Prostate gland (tissue), 2 donors: ENCODE data around the gene TEX29. TPM values are rescaled to one million over a fixed set of nuclear protein-coding genes. Genes with fewer than 3 reads are reported as not detected.

Experiments
- DNase-seq: peaks from one replicate; pipeline ENCODE4 v3.0.0-alpha.2; 2019; ENCODE audit warnings: low spot score
- H3K27ac ChIP-seq, 2 donors: fragments of 200-600 bp; sonication (generic); 2 replicates each; pipeline ENCODE4 v1.5.1; 2017 to 2019
- H3K27me3 ChIP-seq: fragments of 200-600 bp; sonication (generic); replicated peaks from 2 replicates; pipeline ENCODE4 v1.5.1; 2019; ENCODE audit not compliant: insufficient read depth
- H3K36me3 ChIP-seq, 2 donors: fragments of 200-600 bp; sonication (generic); 1 replicate in 1 of 2; 2 replicates in 1 of 2; pipeline versions ENCODE4 v1.5.1 to v1.8.1; 2017 to 2019
- H3K4me1 ChIP-seq: fragments of 200-600 bp; sonication (generic); replicated peaks from 2 replicates; pipeline ENCODE4 v1.5.1; 2019
- H3K4me3 ChIP-seq, 2 donors: fragments of 200-600 bp; sonication (generic); 2 replicates each; pipeline ENCODE4 v1.5.1; 2017 to 2019
- H3K9me3 ChIP-seq: fragments of 200-600 bp; sonication (generic); 2 replicates; pipeline ENCODE4 v1.5.1; 2017
- POLR2A ChIP-seq: fragments of 450-650 bp; IDR thresholded peaks from one replicate; pipeline ENCODE4 v1.6.1; 2016; ENCODE audit warnings: antibody characterized with exemption, mild to moderate bottlenecking
- POLR2AphosphoS5 ChIP-seq: sonication (generic); formaldehyde crosslinking; IDR thresholded peaks from one replicate; pipeline ENCODE4 v1.6.1; 2017; ENCODE audit warnings: antibody characterized with exemption
- WGBS: methylation state at CpG from one replicate; pipeline ENCODE4 v1.1.5; 2018; 5-methylcytosine and 5-hydroxymethylcytosine counted together
- intact Hi-C: fragments of 100-400 bp; cut with DNase I; formaldehyde crosslinking; loops from one replicate; pipeline ENCODE4 v1.14.2; 2022
- total RNA-seq, 2 donors: library from RNA; depleted of rRNA; stranded (reverse); fragments of >200 nt; gene quantifications; one replicate each; pipeline ENCODE4 v1.1.0, GENCODE V29; 2016
- TF ChIP-seq, protein P1 (sequence below), 4 experiments: fragments of 200-600 bp in 2 of 4; fragments of 450-650 bp in 2 of 4; sonication (generic) in 2 of 4; IDR thresholded peaks; 1 replicate in 3 of 4; 2 replicates in 1 of 4; pipeline ENCODE4 v1.5.1; 2016 to 2019; ENCODE audit warnings: antibody characterized with exemption in 4 of 4, mild to moderate bottlenecking in 2 of 4, moderate library complexity in 2 of 4

Gene TEX29
- total RNA-seq, 2 donors from 2014 or later, result 1.4 TPM; not detected in 1

- TF ChIP-seq POLR2AphosphoS5, result no peak
- TF ChIP-seq, protein P1, sequence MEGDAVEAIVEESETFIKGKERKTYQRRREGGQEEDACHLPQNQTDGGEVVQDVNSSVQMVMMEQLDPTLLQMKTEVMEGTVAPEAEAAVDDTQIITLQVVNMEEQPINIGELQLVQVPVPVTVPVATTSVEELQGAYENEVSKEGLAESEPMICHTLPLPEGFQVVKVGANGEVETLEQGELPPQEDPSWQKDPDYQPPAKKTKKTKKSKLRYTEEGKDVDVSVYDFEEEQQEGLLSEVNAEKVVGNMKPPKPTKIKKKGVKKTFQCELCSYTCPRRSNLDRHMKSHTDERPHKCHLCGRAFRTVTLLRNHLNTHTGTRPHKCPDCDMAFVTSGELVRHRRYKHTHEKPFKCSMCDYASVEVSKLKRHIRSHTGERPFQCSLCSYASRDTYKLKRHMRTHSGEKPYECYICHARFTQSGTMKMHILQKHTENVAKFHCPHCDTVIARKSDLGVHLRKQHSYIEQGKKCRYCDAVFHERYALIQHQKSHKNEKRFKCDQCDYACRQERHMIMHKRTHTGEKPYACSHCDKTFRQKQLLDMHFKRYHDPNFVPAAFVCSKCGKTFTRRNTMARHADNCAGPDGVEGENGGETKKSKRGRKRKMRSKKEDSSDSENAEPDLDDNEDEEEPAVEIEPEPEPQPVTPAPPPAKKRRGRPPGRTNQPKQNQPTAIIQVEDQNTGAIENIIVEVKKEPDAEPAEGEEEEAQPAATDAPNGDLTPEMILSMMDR (IDR thresholded peaks at IDR 0.05), result no peak
- 76% methylated on average over 12 of the region's 13 CpGs for WGBS
Observed at GRCh38 chr13:111318386-111318785, 2.1 kb upstream of the TEX29 start.

DNA sequence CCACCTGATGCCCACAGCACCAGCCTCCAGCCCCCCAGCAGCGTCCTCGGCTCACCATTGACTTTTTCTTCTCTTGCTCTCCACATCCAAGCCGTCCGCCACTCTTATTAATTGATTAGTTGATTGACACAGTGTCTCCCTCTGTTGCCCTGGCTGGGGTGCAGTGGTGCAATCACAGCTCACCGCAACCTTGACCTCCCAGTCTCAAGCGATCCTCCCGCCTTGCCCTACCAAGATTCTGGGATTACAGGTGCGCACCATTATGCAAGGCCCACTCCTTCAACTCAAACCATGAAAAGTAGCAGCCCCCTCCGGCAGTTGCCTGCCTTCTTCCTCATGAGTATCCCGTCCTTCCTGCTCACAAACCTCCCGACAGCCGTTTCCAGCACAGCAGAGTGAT is 921 bp upstream of the TEX29 start:
- TF ChIP-seq, protein P1 (IDR thresholded peaks at IDR 0.05), result no peak
- TF ChIP-seq POLR2A (no peak), POLR2AphosphoS5 (no peak)
- no peaks in the 10 kb centered on the region for H3K36me3 ChIP-seq
- 95% methylated on average over 12 of the region's 12 CpGs for WGBS
- H3K4me3 ChIP-seq, result no peak overlapping the region
- no peak for DNase-seq
- intact Hi-C loops, result no loop called here
- no peaks in the 10 kb centered on the region for H3K9me3 ChIP-seq
- no peak overlapping the region for H3K27ac ChIP-seq
- H3K4me1 ChIP-seq, result no peaks in the 10 kb centered on the region
- H3K27me3 ChIP-seq, result no peaks in the 10 kb centered on the region

More at GRCh38 chr13:111318386-111318785, 2.1 kb upstream of the TEX29 start:
- H3K9me3 ChIP-seq, result no peaks in the 10 kb centered on the region
- intact Hi-C loops, result no loop called here
- no peak for DNase-seq
- no peaks in the 10 kb centered on the region for H3K4me1 ChIP-seq
- H3K27ac ChIP-seq, result no peak overlapping the region
- no peak overlapping the region for H3K4me3 ChIP-seq
- no peaks in the 10 kb centered on the region for H3K27me3 ChIP-seq
- H3K36me3 ChIP-seq, result no peaks in the 10 kb centered on the region

DNA sequence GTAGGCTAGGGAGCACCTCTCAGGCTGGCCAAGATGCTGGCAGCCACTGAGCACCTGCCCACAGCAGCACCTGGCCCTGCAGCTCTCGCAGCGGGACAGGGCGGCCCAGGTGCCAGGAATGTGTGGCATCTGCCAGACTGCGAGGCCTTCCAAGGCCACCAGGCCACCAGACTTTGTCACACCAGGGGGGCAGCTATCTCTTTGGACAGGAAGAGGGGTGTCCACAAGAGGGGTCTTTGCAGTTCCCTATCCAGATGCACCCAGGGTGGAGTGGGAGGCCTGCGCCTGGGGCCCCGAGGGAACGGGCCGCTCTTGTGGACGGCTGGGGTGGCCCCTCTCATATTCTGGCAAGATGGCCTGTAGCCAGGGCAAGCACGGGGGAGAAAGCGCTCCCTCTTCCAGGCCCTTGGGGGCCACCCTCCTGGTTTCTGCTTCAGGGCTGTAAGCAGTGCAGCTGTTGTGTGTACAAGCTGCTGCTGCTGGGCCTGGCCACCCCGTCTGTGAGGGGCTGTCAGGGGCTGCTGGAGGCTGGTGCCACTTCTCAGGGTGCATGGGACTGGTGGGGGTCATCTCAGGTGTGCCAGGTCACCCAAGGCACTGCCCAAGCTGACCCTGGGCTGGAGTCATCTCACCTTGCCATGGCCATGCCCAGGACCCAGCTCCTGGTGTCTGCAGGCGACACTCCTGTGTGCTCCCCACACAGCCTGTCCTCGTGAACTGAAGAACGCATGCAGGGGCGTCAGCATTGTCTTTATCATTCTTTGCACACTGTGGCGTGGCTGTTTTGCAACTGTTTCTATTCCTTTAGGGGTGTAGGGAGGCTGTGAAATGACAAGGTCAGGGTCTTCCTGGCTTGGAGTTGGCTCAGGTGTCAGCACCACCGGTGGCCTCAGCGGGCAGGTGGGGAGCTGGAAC is 1.8 kb downstream of the TEX29 start:
- no peaks in the 10 kb centered on the region for H3K4me1 ChIP-seq
- no peaks in the 10 kb centered on the region for H3K27me3 ChIP-seq
- intact Hi-C loops, result no loop called here
- DNase-seq, result no peak
- no peaks in the 10 kb centered on the region for H3K9me3 ChIP-seq
- H3K36me3 ChIP-seq, result no peaks in the 10 kb centered on the region
- TF ChIP-seq POLR2AphosphoS5 (no peak), POLR2A (no peak)
- TF ChIP-seq, protein P1 (IDR thresholded peaks at IDR 0.05), result no peak
- WGBS, result 91% methylated on average over 14 of the region's 19 CpGs
- no peak overlapping the region for H3K27ac ChIP-seq
- no peak overlapping the region for H3K4me3 ChIP-seq

GRCh38 chr13:111322916-111323331 is 2.5 kb downstream of the TEX29 start:
- H3K9me3 ChIP-seq, result no peaks in the 10 kb centered on the region
- no peaks in the 10 kb centered on the region for H3K36me3 ChIP-seq
- DNase-seq, result no peak
- H3K4me3 ChIP-seq, result no peak overlapping the region
- TF ChIP-seq POLR2A (no peak), POLR2AphosphoS5 (no peak)
- TF ChIP-seq, protein P1 (IDR thresholded peaks at IDR 0.05), result no peak
- WGBS, result 84% methylated on average over 7 of the region's 7 CpGs
- H3K27ac ChIP-seq, result no peak overlapping the region
- H3K27me3 ChIP-seq, result no peaks in the 10 kb centered on the region
- intact Hi-C loops, result no loop called here
- no peaks in the 10 kb centered on the region for H3K4me1 ChIP-seq

GRCh38 chr13:111323549-111323948 is 3.1 kb downstream of the TEX29 start:
- H3K9me3 ChIP-seq, result no peaks in the 10 kb centered on the region
- intact Hi-C loops, result no loop called here

More at GRCh38 chr13:111323549-111323948, 3.1 kb downstream of the TEX29 start:
- no peak overlapping the region for H3K4me3 ChIP-seq
- whole genome bisulfite sequencing, result 82% methylated on average over 14 of the region's 14 CpGs
- no peaks in the 10 kb centered on the region for H3K27me3 ChIP-seq
- H3K4me1 ChIP-seq, result no peaks in the 10 kb centered on the region
- no peaks in the 10 kb centered on the region for H3K36me3 ChIP-seq
- no peak for TF ChIP-seq POLR2AphosphoS5
- DNase-seq, result no peak
- no peak overlapping the region for H3K27ac ChIP-seq
